ENCODE data around the gene MIEF2.
A peak's percentile ranks its signal among the peaks of the same experiment; 100 is the strongest.
"Not testable (repeated sequence)": the region's sequence is repeated elsewhere in the genome, so short reads cannot be mapped to it uniquely, and the experiment has no call there.

Gene MIEF2, protein sequence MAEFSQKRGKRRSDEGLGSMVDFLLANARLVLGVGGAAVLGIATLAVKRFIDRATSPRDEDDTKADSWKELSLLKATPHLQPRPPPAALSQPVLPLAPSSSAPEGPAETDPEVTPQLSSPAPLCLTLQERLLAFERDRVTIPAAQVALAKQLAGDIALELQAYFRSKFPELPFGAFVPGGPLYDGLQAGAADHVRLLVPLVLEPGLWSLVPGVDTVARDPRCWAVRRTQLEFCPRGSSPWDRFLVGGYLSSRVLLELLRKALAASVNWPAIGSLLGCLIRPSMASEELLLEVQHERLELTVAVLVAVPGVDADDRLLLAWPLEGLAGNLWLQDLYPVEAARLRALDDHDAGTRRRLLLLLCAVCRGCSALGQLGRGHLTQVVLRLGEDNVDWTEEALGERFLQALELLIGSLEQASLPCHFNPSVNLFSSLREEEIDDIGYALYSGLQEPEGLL

GRCh38 chr17:18260332-18261145 lies at the start of gene MIEF2:
TSS of gene MIEF2 (plus strand) at chr17:18260662. CDS start at chr17:18262721, 2,059 bp downstream.
- H3K36me3 Mint-ChIP-seq: peaks cover 12% of the 10 kb centered on the region in 2 donors
- peak within 1 kb of the TSS; percentile 84 to 90 for H3K4me3 Mint-ChIP-seq
- ATAC-seq (replicated peaks) (peak; percentile 85 to 87), DNase-seq (peak; percentile 89)
- no peaks in the 10 kb centered on the region for H3K9me3 Mint-ChIP-seq
- no peaks in the 10 kb centered on the region for H3K27me3 Mint-ChIP-seq
- H3K4me1 Mint-ChIP-seq: peaks cover 26 to 57% of the 10 kb centered on the region in 2 donors
- peak within 1 kb of the TSS; percentile 91 for H3K27ac Mint-ChIP-seq

- ATAC-seq (replicated peaks) (no peak), DNase-seq (no peak)
- H3K4me3 Mint-ChIP-seq: no peak overlapping the region
- H3K36me3 Mint-ChIP-seq: peaks cover 11 to 15% of the 10 kb centered on the region in 2 donors
- H3K27me3 Mint-ChIP-seq: no peaks in the 10 kb centered on the region
- H3K4me1 Mint-ChIP-seq: peaks cover 2 to 12% of the 10 kb centered on the region in 2 donors
- H3K9me3 Mint-ChIP-seq: no peaks in the 10 kb centered on the region
- no peak overlapping the region for H3K27ac Mint-ChIP-seq
Measured at GRCh38 chr17:18213666-18214270, 46.7 kb upstream of the MIEF2 start.

GRCh38 chr17:18216906-18217305 lies 43.6 kb upstream of the MIEF2 start:
- H3K27ac Mint-ChIP-seq, DNase-seq: not testable (repeated sequence)

DNA sequence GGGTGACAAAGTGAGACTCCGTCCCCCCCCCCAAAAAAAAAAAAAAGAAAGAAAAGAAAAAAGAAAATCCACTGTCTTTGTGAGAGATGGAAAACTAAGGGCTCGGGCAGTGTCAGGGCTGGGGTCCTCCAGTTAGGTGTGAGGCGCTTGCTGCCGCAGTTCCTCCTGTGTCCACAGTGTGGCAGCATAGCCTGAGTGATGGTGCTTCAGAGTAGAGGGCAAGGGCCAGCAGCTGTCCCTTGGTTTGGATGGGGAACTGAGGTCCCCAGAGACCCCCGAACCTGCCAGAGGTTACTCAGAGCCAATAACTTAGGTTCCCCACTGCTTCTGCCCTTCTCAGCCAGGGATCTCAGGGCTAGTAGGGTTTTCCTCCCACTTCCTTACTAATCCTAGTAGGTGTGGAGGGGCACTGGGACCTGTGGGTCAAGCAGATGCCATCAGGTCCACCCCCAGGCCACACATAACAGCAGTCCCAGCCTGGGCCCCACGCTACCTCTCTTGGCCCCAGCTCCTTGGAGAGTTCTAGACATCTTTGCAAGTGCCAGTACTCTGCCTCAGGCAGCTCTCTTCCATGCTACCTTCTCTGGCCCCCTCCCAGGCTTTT lies 42.9 kb upstream of the MIEF2 start:
- Mint-ChIP-seq H3K4me1 (peaks cover 2 to 12% of the 10 kb centered on the region in 2 donors), H3K4me3 (no peak overlapping the region), H3K27me3 (no peaks in the 10 kb centered on the region), H3K9me3 (no peaks in the 10 kb centered on the region), H3K36me3 (peaks cover 0 to 3% of the 10 kb centered on the region in 2 donors), H3K27ac (no peak overlapping the region)
- peak; percentile 59 for DNase-seq
- ATAC-seq (replicated peaks): peak; percentile 93 to 95

More at GRCh38 chr17:18216906-18217305, 43.6 kb upstream of the MIEF2 start:
- not testable (repeated sequence) for H3K4me3 Mint-ChIP-seq; H3K27me3 Mint-ChIP-seq; H3K9me3 Mint-ChIP-seq; ATAC-seq (replicated peaks); H3K36me3 Mint-ChIP-seq
- peaks cover 2 to 12% of the 10 kb centered on the region in 2 donors for H3K4me1 Mint-ChIP-seq

DNA sequence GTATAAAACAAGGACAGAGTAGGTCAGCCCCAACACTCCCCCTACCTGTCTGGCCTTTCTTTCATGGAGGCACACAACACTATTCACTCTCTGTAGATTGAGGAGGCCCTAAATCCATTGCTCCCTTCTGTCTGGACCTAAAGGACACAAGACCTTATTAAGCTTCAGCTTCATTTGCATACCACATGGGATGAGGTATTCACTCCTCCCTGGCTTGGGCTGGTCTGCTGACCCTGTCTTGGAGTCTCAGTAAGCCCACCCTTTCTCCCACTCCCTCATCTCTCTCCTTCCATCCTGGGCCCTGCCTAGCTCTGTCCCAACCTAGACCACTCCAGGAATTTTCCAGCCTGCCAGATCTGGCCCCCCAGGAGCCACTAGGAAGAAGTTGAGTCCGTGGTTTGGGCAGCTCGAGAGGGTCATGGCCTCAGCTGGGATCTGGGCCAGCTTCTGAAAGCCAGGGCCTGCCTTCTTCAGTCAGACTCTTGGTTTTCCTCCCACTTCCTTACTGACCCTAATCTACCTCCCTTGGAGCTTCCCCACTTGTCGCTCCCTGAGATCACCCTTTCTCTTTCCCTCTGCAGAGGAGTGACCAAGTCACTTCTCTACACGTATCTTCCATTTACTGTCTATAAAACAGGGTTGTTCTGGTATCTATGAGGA lies 41.6 kb upstream of the MIEF2 start:
- DNase-seq (no peak), ATAC-seq (replicated peaks) (no peak)
- Mint-ChIP-seq H3K27ac (no peak overlapping the region), H3K36me3 (peaks cover 0 to 2% of the 10 kb centered on the region in 2 donors), H3K4me1 (peaks cover 2 to 12% of the 10 kb centered on the region in 2 donors), H3K9me3 (no peaks in the 10 kb centered on the region), H3K27me3 (no peaks in the 10 kb centered on the region), H3K4me3 (no peak overlapping the region)

DNA sequence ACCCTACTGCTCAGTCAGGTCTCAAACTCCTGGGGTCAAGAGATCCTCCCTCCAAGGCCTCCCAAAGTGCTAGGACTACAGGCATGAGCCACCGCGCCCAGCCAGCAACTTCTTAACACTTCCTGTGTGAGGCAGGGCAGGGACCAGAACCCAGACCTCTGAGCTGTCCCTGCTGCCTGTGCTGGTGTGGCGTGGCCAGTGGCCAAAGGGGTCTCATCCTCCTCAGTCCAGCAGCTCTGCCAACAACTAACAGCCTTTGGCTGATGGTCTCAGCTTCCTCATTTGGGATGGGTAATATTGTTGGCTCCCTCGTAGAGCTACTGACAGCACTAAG lies 36.4 kb upstream of the MIEF2 start:
- Mint-ChIP-seq H3K36me3 (peaks cover 0 to 3% of the 10 kb centered on the region in 2 donors), H3K27ac (no peak overlapping the region), H3K27me3 (no peaks in the 10 kb centered on the region), H3K4me3 (no peak overlapping the region), H3K4me1 (peaks cover 11 to 23% of the 10 kb centered on the region in 2 donors), H3K9me3 (no peaks in the 10 kb centered on the region)
- DNase-seq (no peak), ATAC-seq (replicated peaks) (no peak)

DNA sequence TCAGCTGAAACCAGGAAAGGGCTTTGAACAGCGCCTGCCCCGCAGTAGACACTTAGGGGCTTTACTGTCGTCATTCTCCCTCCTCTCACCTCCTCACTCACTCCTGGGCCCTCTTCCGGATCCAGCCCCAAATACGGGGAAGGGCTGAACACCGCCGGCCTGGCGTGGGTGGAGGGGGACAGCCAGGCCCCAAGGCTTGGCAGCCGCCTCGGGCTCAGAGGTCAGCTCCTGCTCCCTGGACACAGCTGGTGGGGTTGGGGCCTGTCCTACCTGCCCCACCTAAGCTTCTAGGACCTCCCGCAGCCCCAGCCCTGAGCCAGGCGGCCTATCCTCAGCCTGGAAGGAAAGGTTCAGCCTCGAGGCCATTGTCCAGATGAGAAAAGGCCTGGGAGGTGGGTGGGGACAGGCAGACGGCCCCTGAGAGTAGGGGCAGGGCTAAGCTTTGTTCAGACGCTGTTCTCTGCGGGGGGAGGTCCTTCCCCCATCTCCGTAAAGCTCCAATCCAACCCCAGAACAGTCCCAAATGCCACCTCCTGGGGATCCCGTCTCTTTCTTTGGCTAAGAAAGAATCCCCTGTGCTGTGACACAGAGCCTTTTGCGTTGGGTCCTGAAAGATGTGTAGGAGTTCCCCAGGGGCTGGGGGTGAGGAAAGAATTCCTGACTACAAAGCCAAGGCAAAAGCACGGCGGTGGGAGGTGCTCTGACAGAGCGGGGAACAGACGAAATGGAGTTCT lies 35.9 kb upstream of the MIEF2 start:
- Mint-ChIP-seq H3K27me3 (no peaks in the 10 kb centered on the region), H3K36me3 (peaks cover 0 to 3% of the 10 kb centered on the region in 2 donors), H3K4me3 (peak overlapping the region; percentile 77 to 78), H3K27ac (peak overlapping the region; percentile 79), H3K9me3 (no peaks in the 10 kb centered on the region), H3K4me1 (peaks cover 11 to 23% of the 10 kb centered on the region in 2 donors)
- no peak for DNase-seq
- no peak for ATAC-seq (replicated peaks)

DNA sequence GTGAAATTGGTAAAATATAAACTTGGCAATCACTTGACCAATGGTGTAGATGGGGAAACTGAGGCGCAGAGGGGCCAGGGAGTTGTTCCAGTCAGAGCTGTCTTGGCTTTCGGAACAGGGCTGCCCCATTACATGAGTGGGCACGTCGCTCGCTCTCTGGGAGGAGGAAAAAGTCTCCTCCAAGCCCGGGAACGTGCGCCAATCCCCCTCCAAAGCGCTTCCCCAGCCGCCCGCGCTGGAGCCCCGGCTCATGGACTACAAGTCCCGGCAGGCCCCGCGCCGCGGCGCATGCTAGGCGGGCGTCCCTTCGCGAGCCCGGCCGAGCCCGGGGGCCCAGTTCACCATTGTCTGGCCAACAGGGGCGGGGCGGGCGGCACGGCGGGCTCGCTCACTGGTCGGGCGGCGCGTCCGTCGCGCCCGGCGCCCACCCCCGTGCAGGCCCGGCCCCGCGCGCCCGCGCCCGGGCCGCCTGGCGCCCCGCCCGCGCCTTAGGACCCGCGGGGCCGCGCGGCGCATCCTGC lies 35.3 kb upstream of the MIEF2 start, which contains the start of gene LLGL1:
TSS of gene LLGL1 (plus strand) at position 515 of the 521 bp plus-strand sequence. CDS start 48 bp downstream, outside the sequence.
- DNase-seq (peak; percentile 88), ATAC-seq (replicated peaks) (peak; percentile 97 to 98)
- H3K36me3 Mint-ChIP-seq: peaks cover 0 to 3% of the 10 kb centered on the region in 2 donors

DNA sequence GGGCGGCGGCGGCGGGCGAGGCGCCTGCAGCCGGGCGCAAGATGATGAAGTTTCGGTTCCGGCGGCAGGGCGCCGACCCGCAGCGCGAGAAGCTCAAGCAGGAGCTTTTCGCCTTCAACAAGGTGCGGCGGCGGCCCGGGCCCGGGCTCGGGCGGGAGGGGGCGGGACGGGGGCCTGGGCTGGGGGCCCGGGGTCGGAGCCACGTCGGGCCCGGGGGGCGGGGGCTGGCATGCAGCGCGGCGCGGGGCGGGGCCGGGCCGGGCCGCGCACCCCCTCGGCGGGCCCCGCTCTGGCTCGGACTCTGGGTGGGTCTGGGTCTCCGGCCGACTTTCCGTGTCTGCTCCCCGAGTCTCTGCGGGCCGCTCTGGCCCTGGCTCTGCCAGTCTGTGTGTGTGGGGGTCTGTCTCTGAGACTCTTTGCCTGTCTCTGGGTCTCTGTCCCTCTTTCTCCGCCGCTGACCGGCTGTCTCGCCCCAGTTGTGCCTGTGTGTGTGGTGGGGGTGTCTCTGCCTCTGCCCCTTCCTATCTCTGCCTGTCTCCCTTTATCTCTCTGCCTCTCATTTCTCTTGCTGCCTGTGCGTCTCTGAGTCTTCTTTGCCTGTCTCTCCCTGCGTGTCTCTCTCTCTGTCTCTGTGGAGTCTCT lies 34.7 kb upstream of the MIEF2 start:
- Mint-ChIP-seq H3K27me3 (no peaks in the 10 kb centered on the region), H3K27ac (peak overlapping the region; percentile 57)
- ATAC-seq (replicated peaks): peak; percentile 5 to 8

More for the DNA sequence above, 35.3 kb upstream of the MIEF2 start, which contains the start of gene LLGL1:
- peak within 1 kb of the TSS; percentile 79 for H3K27ac Mint-ChIP-seq
- H3K4me3 Mint-ChIP-seq: peak within 1 kb of the TSS; percentile 87 to 89
- no peaks in the 10 kb centered on the region for H3K9me3 Mint-ChIP-seq
- peaks cover 11 to 23% of the 10 kb centered on the region in 2 donors for H3K4me1 Mint-ChIP-seq
- no peaks in the 10 kb centered on the region for H3K27me3 Mint-ChIP-seq

DNA sequence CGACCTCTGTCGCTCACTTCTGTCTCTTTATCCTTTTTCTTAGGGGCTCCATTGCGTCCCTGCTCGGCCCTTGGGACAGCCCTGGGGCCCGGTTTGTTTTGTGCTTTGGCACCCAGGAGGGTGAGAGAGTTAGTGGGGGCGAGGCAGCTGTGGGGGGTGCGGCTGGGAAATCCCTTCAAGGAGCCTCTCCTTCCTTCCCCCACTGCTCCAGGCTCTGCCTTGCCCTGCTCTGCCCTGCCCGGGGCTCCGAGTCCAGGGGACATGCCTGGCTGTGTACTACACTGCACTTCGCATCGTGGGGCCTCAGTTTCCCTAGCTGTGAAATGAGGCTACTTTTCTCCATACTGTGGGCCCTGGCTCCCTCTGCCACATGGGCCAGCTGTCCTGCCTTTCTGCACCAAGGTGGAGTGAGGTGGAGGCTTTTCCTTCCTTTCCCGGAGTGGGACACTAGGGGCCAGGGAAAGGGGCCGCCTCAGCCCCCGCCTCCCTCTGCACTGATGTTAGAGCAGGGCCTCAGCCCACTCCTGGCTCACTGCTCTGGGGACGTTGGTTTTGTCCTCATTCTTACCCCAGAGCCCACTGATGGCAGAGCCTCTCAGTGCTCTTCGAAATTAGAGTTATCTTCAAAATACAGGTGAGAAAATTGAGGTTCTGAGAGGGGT lies 34.0 kb upstream of the MIEF2 start:
- Mint-ChIP-seq H3K27ac (peak overlapping the region; percentile 57), H3K4me3 (peak overlapping the region; percentile 87 to 89), H3K4me1 (peaks cover 11 to 23% of the 10 kb centered on the region in 2 donors), H3K27me3 (no peaks in the 10 kb centered on the region), H3K9me3 (no peaks in the 10 kb centered on the region), H3K36me3 (peaks cover 0 to 3% of the 10 kb centered on the region in 2 donors)
- DNase-seq: no peak
- ATAC-seq (replicated peaks): no peak

More for the DNA sequence above, 34.7 kb upstream of the MIEF2 start:
- no peak for DNase-seq
- no peaks in the 10 kb centered on the region for H3K9me3 Mint-ChIP-seq
- peaks cover 11 to 23% of the 10 kb centered on the region in 2 donors for H3K4me1 Mint-ChIP-seq
- H3K36me3 Mint-ChIP-seq: peaks cover 0 to 3% of the 10 kb centered on the region in 2 donors
- peak overlapping the region; percentile 87 to 89 for H3K4me3 Mint-ChIP-seq

DNA sequence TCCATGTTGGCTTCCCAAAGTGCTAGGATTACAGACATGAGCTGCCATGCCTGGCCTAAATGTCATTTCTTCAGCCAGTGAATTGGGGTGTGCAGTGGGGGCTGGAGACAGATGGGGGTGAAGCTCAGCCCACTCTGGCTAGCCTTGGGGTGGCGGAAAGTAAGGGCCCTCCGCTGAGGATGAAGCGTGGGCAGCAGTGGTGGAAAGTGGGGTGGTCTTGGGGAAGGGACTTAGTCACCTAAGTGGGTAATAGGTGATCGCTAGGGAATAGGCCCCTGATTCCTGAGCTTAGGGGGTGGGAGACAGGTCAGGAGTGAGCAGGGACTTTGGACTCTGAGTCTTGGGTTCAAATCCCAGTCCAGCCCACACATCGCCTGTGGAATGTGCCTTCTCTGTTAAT lies 32.8 kb upstream of the MIEF2 start:
- peaks cover 11 to 23% of the 10 kb centered on the region in 2 donors for H3K4me1 Mint-ChIP-seq
- H3K36me3 Mint-ChIP-seq: peaks cover 0 to 3% of the 10 kb centered on the region in 2 donors
- H3K27me3 Mint-ChIP-seq: no peaks in the 10 kb centered on the region
- H3K9me3 Mint-ChIP-seq: no peaks in the 10 kb centered on the region
- DNase-seq: no peak
- ATAC-seq (replicated peaks): no peak
- no peak overlapping the region for H3K27ac Mint-ChIP-seq
- H3K4me3 Mint-ChIP-seq: no peak overlapping the region

GRCh38 chr17:18228176-18228682 lies 32.2 kb upstream of the MIEF2 start:
- no peak for ATAC-seq (replicated peaks)
- peaks cover 11 to 23% of the 10 kb centered on the region in 2 donors for H3K4me1 Mint-ChIP-seq
- no peaks in the 10 kb centered on the region for H3K27me3 Mint-ChIP-seq
- no peak overlapping the region for H3K4me3 Mint-ChIP-seq
- DNase-seq: no peak
- no peak overlapping the region for H3K27ac Mint-ChIP-seq
- H3K9me3 Mint-ChIP-seq: no peaks in the 10 kb centered on the region
- H3K36me3 Mint-ChIP-seq: peaks cover 0 to 3% of the 10 kb centered on the region in 2 donors

All from stimulated activated naive B cell treated with anti-CD40 and anti-IgM and Interleukin-4, amounts not matched to agents 10 μg/mL and 1 μg/mL and 100 μg/mL, for 72 hours (primary cell).